NCI-H345 (cell line): ENCODE data around the gene CR1L.
"Not testable (repeated sequence)": the region's sequence is repeated elsewhere in the genome, so short reads cannot be mapped to it uniquely, and the experiment has no call there.

Source experiments
- DNase-seq: peaks from one replicate; lab custom pipeline; 2025; lab: John Stamatoyannopoulos, UW

Gene CR1L

DNA sequence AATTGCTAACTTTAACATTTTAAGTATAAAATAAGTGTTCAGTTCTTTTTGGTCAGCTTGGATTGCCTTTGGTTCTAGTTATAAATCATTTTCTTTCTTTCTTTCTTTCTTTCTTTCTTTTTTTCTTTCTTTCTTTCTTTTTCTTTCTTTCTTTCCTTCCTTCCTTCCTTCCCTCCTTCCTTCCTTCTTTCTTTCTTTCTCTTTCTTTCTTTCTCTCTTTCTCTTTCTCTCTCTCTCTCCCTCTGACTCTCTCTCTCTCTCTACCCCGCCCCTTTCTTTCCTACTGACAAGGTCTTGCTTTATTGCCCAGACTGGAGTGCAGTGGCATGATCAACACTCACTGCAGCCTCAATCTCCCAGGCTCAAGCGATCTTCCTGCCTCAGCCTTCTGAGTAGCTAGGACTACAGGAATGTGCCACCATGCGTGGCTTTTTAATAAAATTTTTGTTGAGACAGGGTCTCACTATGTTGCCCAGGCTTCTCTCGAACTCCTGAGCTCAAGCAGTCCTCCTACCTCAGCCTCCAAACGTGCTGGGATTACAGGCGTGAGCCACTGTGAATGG lies 38.0 kb downstream of the CR1L start:
- DNase-seq = not testable (repeated sequence)

DNA sequence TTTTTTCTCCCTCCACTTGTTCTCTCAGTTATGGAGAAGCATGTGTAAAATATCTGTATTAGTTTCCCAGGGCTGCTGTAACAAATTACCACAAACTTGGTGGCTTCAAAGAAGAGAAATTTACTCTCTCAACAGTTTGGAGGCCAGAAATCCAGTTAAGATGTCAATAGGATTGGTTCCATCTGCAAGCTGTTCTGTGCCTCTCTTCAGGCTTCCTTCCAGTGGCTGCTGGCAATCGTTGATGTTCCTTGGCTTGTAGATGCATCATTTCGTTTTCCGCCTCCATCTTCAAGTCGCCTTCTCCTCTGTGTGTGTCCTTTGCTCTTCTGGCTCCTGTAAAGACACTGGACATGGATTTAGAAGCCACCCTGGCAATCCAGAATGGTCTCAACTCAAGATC lies 45.6 kb downstream of the CR1L start:
- not testable (repeated sequence) for DNase-seq

DNA sequence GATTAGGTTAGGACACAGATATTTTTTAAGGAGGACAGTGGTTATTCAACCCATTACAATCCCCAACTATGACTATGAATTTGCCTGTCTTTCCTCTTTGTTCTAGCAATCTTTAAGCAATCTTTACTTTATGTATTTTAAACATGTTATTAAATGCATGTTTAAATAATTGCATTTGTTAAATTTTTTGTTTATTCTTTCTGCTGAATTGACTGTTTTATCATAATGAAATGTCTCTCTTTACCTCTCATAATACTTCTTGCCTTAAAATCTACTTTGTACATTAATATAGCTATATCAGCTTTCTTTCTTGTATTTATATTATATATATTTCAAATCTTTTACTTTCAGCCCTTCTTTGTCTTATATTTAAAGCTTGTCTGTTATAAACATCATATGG lies 46.1 kb downstream of the CR1L start:
- DNase-seq = no peak

DNA sequence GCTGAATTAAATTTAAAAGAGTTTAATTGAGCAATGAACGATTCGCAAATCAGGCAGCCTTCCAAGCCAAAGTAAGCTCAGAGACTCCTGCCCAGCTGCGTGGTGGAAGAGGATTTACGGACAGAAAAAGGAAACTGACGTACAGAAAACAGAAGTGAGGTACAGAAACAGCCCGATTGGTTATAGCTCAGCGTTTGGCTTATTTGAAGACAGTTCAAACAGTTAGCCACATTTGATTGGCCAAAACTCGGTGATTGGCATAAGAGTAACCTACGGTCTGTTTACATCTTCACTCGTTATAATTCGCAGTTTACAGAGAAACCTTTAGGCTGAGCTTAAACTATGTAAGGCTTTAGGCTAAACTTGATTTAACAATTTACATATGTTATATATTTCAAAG lies 46.9 kb downstream of the CR1L start:
- no peak for DNase-seq

DNA sequence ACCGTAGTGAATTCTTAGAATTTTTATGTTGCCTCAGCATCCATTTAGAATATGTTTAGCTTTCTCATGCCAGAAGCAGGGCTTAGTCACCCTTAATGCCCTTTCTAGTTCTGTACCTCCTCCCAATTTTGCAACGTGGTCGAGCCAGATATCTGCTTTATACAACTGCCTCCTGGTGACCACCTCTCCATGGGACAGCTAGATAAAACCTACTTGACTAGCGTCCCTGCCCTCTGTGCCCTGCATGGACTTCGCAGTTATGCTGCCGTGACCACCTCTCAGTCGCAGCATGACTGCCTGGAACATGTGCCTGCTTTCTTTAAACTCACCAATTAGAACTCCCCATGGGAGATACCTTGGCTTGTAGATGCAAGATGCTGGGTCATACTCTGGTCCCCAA lies 47.4 kb downstream of the CR1L start:
- DNase-seq = not testable (repeated sequence)

DNA sequence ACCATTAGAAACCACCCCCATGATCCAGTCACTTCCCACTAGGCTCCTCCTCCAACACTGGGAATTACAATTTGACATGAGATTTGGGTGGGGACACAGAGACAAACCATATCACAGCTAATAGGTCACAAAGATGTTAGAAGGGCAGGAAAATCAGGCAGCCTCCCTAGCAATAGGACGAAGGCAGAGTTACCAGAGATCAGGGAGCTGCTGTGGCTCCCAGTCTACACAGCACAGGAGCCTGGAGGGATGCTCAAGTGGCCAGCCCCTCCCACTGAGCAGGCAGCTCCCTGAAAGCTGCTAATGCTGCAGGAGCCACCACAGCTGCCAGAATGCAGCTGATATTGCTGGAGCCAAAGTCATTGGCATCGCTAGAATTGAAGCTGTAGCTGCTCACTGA lies 51.0 kb downstream of the CR1L start:
- no peak for DNase-seq

DNA sequence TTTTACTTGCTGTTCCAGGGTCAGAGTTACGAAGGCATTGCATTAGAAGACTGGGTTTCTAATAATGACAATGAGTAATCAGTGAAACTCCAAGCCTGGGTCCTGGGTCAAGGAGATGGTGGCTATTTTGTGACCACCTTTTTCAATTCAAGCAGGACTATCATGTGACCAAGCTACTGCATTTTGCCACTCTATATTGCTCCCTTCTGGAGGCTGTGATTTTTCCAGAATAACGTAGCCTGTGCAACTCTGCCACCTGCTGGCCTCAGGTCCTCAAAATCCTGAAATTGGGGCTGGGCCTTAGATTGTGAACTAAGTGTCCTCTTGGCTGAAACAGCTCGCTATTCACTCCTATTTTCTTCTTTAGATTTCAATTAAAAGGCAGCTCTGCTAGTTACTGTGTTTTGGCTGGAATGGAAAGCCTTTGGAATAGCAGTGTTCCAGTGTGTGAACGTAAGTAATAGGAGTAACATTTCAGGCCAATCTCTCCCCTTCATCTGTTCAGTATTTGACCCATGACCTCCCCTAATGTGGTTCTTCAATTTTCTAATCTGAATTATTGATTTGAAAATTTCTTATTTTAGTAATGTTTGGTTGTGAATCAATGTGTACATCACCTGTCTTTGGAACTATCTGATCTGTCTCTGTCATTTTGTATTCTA lies 54.0 kb downstream of the CR1L start:
- peak; percentile 56 for DNase-seq

DNA sequence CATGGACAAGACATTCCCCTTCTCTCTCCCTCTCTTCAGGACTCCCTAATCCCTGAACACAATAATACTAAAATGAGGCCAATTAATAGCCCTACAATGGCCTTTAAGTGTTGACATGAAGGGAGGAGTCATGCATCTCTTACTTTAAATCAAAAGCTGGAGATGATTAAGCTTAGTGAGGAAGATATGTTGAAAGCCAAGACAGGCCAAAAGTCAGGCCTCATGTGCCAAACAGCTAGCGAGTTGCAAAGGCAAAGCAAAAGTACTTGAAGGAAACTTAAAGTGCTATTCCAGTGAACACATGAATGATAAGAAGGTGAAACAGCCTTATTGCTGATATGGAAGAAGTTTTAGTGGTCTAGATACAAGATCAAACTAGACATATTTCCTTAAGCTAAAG lies 57.4 kb downstream of the CR1L start:
- DNase-seq = no peak

DNA sequence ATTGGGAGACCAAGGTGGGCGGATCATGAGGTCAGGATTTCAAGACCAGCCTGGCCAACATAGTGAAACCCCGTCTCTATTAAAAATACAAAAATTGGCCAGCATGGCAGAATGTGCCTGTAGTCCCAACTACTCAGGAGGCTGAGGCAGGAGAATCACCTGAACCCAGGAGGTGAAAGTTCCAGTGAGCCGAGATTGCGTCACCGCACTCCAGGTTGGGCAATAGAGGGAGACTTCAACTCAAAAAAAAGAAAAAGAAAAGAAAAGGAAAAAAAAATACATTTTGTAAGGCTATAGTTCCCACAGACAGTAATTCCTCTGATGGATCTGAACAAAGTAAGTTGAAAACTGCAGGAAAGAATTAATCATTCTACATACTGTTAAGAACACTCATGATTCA lies 58.8 kb downstream of the CR1L start:
- no peak for DNase-seq

DNA sequence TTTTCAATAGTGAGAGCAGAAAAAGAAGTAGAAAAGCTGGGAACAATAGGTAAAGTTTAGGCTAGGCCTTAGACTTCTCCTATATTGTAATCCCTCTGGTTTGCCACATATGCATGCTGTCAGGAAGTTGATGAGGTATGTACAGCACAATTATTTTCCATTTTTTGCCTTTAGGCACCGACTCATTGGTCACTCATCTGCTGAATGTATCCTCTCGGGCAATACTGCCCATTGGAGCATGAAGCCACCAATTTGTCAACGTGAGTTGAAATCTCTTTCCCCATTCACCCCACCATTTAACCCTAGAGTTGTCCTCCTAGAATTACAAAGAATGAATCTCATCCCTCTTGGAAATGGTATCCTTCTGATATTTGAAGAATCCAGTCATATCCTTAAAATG lies 63.1 kb downstream of the CR1L start:
- DNase-seq = not testable (repeated sequence)

DNA sequence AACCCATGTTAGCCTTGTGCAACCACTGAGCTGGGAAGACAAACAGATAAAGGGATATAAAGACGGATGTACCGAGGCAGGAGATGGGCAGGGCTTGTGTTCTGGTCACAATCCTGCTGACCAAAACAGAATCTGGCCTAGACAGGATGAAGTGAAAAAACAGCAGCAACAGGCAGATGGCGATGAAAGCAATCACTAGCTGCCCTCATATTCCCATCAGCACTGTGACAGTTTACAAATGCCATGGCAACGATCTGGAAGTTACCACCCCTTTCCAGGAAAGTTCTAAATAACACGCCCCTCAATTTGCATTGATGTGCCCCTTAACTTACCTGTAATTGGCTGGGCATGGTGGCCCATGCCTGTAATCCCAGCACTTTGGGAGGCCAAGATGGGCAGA lies 66.4 kb downstream of the CR1L start:
- DNase-seq = no peak

DNA sequence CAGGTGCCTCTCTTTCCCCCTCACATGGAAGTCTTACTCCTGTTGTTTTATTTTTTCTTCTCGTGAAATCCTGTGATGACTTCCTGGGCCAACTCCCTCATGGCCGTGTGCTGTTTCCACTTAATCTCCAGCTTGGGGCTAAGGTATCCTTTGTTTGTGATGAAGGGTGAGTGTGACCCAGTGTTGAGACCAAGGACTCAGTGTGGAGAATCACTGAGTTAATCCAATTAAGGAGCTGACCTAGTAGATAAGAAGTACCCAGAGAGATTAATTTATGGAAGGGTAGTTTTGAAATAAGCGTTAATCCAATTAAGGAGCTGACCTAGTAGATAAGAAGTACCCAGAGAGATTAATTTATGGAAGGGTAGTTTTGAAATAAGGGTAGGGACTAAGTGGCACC lies 67.8 kb downstream of the CR1L start:
- DNase-seq = not testable (repeated sequence)

DNA sequence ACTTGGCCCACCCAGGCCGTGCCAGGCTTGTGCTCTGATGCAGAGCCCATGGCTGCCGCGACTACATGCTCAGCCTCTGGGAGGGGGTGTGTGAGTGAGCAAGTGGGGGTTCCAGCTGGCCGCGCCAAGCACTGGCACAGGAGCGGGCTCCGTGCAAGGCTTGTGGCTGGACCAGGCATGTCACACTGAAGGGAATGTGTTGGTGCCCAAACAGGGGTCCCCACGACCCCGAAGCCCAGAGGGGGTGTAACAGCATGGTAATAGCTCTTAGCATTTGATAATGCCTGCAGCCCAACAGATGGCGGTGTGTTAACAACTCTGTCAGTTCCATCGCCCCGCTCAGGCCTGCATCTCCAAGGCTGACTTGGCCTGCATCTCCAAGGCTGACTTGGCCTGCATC lies 68.6 kb downstream of the CR1L start:
- DNase-seq = no peak

DNA sequence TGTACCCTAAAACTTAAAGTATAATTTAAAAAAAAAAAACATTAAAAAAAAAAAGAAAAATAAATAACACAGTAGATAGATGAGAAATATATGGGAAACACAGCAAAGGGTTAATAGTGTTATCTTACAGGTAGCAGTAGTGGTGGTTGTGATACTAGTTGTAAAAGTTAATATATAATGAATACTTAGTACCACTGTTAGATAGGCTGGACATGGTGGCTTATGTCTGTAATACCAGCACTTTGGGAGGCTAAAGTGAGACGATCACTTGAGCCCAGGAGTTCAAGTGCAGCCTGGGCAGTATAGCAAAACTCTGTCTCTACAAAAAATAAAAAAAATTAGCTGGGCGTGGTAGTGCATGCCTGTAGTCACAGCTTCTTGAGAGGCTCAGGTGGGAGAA lies 74.3 kb downstream of the CR1L start:
- DNase-seq = no peak

DNA sequence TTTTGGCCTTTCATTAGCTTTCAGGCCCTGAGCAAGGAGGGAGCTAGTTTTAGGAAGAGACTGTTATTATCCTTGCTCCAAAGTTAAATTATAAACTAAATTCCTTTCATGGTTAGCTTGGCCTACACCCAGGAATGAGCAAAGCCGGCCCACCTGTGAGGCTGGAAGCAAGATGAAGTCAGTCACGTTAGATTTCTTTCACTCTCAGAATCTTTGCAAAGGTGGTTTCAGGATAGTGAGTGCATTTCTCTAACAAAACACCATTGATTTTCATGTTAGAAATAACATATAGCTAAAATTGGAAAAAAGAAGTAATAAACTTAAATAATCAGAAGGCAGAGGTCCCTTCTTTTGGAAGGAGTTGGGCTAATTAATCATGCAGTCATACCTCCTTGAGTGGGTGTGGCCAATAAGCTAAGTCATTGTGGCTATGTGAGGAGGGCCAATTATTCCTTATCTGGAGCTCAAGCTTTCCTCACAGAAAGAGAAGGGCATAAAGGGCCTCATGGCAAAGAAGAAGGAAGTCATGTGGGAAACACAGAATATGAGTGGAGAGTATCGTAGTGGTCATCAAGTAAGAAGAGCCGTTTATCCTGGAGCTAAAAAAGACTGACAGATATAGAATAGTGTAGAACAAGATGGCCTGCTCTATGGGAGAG lies 83.4 kb downstream of the CR1L start:
- DNase-seq = not testable (repeated sequence)

DNA sequence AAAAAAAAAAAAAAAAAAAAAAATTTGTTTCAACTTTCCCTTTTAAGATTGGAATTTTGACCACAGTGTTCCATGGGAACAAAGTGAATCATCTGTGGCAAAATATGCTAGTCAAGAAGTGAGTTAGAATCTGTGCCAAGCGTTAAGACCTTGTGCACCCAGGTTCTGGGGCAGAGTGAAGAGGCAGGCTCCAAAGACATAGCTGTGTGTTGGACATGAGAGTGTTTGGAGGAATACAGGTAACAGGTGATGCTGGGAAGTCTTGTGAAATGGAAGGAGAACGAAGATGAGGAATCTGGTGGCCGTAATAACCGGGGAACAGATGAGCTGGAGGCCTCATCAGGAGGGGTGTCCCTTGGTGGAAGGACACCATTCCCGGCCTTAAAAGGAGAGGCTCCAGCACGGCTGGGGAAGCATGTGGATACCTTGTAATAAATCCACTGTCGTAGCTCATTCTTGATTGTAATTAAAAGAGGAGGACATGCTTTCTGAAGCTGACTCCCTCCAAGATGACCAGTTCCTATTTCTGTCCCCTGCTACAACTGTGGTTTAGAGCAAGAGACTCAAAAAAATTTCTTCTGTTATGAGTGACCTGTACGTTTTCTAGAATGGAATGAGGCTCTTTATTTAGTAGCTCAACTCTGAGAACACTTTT lies 92.7 kb downstream of the CR1L start:
- not testable (repeated sequence) for DNase-seq

DNA sequence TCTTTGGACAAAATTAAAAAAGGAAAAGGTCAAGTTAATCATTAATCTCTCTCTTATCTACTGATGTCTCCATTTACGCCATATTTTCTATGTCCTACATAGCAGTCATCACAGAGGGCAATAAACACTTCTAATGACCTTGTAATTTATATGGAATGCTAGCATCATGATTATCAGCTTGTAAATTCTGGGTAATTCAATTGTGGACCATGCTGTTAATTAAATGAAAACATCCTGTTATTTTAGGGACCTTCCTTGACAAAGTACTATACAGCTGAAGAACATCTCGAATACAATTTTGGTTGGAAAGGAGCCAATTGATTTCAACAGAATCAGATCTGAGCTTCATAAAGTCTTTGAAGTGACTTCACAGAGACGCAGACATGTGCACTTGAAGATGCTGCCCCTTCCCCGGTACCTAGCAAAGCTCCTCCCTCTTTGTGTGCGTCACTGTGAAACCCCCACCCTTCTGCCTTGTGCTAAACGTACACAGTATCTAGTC lies 93.3 kb downstream of the CR1L start:
- DNase-seq = not testable (repeated sequence)

DNA sequence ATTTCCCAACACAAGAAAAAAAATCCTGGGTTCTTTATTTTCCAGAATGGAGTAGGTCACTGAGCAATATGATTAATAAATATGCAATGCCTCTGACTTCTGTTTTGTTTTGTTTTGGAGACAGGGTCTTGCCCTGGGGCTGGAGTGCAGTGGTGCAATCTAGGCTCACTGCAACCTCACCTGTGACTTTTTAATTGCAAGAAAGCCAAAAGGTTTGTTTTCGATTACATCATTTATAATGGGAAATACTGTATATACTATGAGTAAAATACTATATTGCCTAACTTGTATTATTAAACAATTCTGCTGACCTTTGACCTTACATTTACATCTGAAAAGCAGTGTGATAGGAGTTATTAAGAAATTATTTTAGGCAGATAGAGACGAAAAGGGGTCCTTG lies 95.3 kb downstream of the CR1L start:
- no peak for DNase-seq

DNA sequence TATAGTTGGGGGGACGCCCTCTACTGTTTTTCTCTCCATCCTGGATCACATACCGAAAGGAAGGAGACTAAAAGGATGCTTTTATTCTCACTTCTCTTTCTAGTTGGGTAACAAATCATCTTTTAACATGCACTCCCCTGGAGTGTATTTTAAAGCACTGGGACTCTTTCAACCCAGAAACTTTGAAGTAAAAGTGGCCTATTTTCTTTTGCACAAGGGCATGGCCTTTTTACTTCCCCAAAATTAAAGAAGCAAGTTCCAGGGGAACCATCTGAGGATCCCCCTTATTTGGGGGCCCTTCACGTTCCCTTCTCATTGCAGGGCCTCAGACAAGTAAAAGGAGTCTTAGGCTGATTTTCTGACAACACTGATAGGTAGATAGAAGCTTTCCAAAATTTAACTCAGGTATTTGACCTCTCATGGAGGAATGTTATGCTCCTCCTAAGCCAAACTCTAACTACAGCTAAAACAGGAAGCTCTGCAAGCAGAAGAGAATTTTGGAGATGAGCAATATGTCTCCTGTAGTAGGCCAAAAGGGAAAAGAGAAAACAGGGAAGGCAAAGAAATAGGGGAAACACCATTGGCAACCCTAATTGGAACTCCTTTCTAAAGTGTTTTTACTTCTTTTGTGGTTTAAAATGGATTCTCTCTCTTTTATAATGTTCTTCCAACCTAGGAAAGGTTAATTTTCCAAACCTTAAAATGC lies 98.1 kb downstream of the CR1L start:
- no peak for DNase-seq

DNA sequence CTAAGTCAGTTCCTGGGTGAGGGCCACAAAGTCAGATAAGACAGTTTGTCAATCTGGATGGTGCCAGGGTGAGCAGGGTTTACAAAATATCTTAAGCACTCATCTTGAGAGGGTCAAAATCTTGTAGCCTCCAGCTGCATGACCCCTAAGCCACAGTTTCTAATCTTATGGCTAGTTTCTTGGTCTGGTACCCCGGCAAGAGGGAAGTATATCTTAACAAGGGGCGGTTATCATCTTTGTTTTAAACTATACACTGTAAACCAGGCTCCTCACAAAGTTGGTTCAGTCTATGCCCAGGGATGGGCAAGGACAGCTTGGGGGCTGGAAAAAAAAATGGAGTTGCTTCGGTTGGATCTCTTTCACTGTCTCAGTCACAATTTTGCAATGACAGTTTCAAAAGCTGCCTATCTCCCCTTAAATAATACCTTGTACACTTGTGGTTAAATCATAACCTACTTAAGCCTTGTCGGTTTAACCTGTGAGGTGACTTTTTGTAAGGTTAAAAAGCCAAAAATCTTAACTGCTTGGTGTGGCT lies 99.1 kb downstream of the CR1L start:
- no peak for DNase-seq

DNA sequence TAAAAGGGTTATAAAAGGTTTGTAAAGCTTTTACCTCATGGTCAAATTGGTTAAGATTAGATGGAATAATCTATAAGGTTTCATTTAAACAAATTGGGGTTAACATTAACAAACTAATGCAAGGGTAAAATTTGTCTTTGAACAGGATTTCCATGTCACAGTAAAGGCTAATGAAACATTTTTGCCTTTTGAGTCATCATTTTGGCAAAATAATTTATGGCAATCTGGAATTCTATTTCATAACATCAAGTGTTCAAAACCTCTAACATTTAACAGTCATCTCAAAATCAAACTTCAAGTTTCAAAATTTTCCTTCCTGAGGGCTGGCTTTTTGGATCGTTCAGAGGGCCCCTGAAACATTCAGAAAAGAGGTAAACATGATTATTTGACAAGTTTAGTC lies 100.4 kb downstream of the CR1L start:
- no peak for DNase-seq
